ENCODE measurements around the gene NMUR1.
"Not testable (repeated sequence)": the region's sequence is repeated elsewhere in the genome, so short reads cannot be mapped to it uniquely, and the experiment has no call there.

Gene NMUR1, protein sequence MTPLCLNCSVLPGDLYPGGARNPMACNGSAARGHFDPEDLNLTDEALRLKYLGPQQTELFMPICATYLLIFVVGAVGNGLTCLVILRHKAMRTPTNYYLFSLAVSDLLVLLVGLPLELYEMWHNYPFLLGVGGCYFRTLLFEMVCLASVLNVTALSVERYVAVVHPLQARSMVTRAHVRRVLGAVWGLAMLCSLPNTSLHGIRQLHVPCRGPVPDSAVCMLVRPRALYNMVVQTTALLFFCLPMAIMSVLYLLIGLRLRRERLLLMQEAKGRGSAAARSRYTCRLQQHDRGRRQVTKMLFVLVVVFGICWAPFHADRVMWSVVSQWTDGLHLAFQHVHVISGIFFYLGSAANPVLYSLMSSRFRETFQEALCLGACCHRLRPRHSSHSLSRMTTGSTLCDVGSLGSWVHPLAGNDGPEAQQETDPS

DNA sequence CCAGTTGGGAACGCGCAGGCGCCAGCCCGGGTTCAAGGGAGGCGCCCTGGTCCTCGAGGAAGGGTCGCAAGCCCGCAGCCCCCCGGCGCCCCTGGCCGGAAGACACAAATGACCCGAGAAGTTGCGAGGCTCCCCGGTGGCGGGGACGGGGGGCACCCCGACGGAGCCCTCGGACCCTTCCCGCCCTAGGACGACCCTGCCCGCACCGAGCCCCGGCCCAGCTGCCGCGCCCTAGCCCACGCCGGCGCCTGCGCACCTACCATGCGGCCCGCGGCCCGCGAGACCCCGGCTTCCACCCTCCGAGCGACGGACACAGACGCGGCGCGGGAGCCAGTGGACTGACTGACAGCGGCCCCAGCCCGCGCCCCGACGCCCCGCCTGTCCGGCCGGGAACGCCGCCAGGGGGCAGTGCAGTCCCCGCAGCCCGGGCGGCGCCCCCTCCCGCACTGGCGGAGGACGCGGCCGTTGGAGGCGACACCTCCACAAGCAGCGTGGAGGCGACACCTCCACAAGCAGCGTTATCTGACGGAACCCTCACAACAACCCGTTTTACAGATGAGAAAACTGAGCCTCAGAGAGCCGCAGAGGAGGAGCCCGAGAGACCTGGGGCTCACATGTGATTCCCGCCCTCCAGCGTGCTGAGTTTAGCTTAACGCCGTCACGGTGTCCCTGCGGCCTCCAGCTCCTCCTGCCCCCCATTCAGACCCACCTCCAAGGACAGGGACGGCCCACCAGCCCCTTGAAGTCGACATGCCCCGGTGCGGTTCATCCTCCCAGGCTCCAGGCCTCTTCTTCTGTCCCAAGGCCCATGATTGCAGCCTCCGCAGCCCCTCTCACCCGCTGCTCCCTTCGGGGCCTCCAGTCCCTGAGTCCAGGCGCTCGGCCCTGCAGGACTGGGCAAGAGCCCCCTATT lies at the start of gene NMUR1:
NMUR1 (minus strand) TSS at position 347 of the 913 bp plus-strand sequence; CDS start at position 263, 84 bp downstream.
- DNase-seq: no peak

- DNase-seq: no peak
Measured at GRCh38 chr2:231579560-231579959, 49.3 kb upstream of the NMUR1 start.

- DNase-seq: not testable (repeated sequence)
Measured at GRCh38 chr2:231578655-231579054, 48.4 kb upstream of the NMUR1 start.

DNA sequence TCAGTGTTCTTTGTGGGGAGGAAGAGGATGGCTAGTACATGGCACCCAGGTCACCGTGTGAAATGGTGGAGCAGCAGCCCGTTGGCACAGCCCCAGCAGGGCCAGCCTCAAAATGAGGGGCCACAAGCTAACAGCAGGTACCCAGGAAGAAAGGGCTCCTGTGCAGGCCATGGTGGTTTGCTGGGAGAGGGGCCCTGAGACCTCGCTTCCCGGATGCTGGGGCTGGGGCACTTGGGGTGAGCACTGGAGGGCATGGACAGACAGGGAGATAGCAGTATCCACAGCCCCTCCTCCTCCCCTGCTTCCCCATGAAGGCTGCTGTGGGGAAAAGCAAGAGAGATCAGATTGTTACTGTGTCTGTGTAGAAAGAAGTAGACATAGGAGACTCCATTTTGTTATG lies 46.2 kb upstream of the NMUR1 start:
- no peak for DNase-seq

GRCh38 chr2:231575612-231576256 lies 45.5 kb upstream of the NMUR1 start:
- DNase-seq: no peak

GRCh38 chr2:231573698-231574421 lies 43.6 kb upstream of the NMUR1 start:
- DNase-seq: no peak

DNA sequence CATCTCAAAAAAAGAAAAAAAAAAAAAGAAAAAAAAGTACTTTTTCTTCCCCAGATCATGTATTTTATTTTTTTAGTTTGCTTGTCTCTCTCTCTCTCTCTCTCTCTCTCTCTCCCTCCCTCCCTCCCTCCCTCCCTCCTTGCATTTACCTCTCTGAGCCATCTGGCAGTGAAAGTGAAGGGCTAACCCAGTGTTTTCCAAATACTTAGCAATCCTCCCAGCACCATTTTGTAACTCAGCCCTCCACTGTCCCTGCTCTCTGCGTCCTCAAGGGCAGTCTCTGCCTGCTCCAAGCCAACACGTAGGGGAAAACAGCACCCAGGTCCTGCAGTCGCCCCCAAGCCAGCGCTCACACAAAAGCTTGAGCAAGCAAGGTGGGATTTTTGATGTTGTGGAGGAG lies 42.9 kb upstream of the NMUR1 start:
- DNase-seq: no peak

GRCh38 chr2:231571661-231572191 lies 41.5 kb upstream of the NMUR1 start:
- DNase-seq: no peak

GRCh38 chr2:231570915-231571314 lies 40.7 kb upstream of the NMUR1 start:
- not testable (repeated sequence) for DNase-seq

- DNase-seq: no peak
Measured at GRCh38 chr2:231568785-231569435, 38.7 kb upstream of the NMUR1 start.

DNA sequence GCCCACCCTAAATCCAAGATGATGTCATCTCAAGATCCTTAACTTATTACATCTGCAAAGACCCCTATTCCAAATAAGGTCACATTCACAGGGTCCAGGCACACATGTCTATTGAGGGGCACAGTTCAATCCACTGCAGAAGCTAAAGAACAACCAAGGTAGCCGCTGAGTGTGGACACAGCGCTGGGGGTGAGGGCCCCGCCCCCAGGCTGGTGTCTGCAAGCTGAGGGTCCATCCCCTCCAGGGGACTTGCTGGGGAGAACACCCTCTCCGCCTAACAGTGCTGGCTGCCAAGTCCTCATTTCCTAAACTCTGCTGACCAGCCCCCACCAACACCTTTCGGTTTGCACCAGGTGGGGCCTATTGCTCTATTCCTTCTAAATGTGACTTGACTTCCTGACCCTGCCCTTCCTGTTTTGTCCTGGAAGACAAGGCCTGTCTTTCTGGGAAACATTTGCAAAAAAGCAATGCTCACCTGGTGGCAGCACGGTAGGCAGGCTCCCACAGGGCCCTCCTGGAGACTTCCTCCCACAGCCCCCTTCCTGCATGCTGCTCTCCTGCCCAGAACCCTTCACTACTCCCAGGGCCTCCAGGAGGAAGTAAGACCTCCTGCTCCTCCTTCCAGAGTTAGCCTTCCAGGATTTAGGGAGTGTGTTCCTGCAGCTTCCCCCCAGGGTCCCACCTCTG lies 38.0 kb upstream of the NMUR1 start:
- DNase-seq: no peak

GRCh38 chr2:231567159-231567558 lies 36.9 kb upstream of the NMUR1 start:
- DNase-seq: no peak

- DNase-seq: no peak
Measured at GRCh38 chr2:231565887-231566594, 35.8 kb upstream of the NMUR1 start.

DNA sequence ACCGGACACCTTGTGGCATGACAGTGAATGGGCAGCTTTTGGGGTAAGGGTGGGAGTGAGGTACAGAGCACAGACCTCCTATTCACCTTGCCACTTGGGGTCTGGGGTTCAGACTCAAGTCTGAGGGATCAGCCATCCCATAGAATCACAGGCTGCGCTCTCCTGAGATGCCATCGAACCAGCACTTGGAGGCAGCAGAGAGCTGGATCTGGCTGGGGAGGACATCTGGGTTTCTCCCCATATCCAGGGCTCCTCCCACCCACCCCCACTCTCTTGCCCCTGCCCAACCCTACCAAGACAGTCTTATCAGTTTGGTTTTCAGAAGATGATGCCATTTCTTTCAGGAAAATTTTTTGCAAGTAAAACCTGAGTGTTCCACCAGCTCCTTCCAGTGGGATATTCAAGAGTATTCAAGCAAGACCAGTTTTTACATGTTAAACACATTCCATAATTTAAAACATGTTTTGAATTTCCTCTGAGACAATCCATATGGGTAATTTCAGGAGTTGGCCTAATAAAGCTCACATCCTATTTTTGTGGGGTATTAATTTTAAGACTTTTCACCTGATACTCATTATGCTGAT lies 33.2 kb upstream of the NMUR1 start:
- DNase-seq: peak; percentile 43

DNA sequence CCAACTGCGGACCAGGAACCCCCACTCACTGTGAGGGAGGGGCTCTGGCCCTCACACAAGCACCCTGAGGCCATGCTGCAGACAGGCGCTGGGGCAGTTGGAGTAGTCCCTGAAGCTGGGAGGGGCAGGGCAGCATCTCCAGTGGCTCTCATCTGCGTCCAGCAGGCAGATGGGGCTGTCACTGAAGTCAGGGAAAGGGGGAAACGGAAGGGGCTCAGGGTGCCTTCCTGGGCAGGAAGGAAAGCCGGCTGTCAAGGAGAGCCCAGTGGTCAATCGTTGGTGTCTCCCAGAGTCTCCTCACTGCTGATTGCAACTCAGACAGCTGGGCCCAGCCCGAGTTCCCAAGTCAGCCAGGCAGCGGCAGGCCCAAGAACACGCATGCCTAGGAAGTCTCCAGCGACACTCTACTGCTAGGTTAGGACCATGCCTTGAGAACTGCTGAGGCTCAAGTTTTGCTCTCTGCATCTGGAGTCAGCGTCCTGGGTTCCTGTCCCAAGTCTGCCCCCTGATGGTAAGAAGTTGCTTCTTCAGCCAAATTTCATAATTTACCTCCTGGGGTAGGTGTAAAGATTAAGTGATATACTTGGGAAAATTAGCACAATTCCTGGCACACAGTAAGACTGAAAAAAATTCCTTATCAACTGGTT lies 27.4 kb upstream of the NMUR1 start:
- peak; percentile 75 for DNase-seq

- DNase-seq: no peak
Measured at GRCh38 chr2:231556981-231557380, 26.7 kb upstream of the NMUR1 start.

GRCh38 chr2:231556496-231556895 lies 26.3 kb upstream of the NMUR1 start:
- DNase-seq: not testable (repeated sequence)

DNA sequence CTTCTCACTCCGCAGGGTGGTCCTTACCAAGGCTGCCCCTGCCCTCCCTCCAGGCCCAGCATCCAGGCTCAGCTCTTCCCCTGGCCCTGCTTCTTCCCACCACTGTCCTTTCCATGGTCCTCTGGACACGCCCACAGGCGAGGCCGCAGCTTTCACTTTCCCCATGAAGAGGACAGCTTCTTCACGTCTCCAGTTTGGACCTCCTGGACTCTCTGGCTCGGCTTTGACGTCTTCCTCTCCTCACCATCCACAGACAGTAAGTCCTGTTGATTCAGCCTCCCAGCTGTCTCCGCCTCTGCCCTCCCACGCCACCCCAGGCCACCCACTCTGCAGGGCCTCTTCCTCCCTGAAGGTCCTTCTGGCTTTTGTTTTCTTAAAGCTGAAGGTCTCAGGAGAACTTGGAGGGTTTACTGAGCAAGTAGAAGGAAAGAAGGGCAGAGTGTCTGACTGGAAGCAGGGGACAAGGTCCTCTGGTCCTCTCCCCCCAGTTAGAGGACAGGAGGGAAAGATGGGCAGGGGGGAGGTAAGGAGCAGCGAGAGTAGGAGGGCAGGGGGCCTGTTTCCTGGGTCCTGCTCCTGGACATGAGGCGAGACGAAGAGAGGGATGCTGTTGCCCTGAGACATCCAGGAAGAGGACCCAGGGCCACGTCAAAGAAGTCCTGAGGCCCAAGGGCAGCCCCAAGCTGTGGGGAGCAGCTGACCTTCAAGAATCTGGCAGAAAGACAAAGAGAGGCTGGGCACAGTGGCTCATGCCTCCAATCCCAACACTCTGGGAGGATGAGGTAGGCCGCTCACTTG lies 24.7 kb upstream of the NMUR1 start:
- DNase-seq: no peak

- DNase-seq: no peak
Measured at GRCh38 chr2:231554327-231554726, 24.1 kb upstream of the NMUR1 start.
